Motor neuron (in vitro differentiated cells): ENCODE data around the gene UCK2. TPM values are rescaled to one million over a fixed set of nuclear protein-coding genes. Genes with fewer than 3 reads are reported as not detected.

ENCODE experiments used
- ATAC-seq, 8 experiments: fragments of 200-7000 bp; cut with Tn5 transposase; replicated peaks in 6 of 8; 2 replicates each; pipeline ENCODE4 v1.8.0; 2021; ENCODE audit warnings: mild to moderate bottlenecking in 8 of 8, moderate library complexity in 8 of 8
- H3K27ac ChIP-seq, 2 donors: fragments of 250-450 bp; sonication (Bioruptor Pico); 2 replicates each; pipeline ENCODE4 v1.9.0; 2021; ENCODE audit warnings: antibody characterized with exemption in 2 of 2, mild to moderate bottlenecking in 2 of 2, moderate library complexity in 1 of 2
- H3K4me1 ChIP-seq, 2 donors: fragments of 250-450 bp; sonication (Bioruptor Pico); replicated peaks in 1 of 2; 2 replicates each; pipeline ENCODE4 v1.6.1; 2021; ENCODE audit warnings: antibody characterized with exemption in 2 of 2, mild to moderate bottlenecking in 2 of 2, moderate library complexity in 1 of 2
- H3K4me3 ChIP-seq, 5 donors: fragments of 250-450 bp; sonication (Bioruptor Pico); 2 replicates each; pipeline ENCODE4 v1.9.0; 2021; ENCODE audit warnings: antibody characterized with exemption in 5 of 5, mild to moderate bottlenecking in 5 of 5, moderate library complexity in 4 of 5
- WGBS, 10 experiments: fragments of 450-650 bp; shearing (Covaris generic); methylation state at CpG; one replicate each; pipeline ENCODE4 v1.0.0; 2022; 5-methylcytosine and 5-hydroxymethylcytosine counted together
- in situ Hi-C, 9 experiments: fragments of 400-800 bp; cut with MboI; loops; one replicate each; pipeline ENCODE4 v1.15.0; 2021; ENCODE audit warnings: low sequenced_read_pairs in 9 of 9, low pct_unique_long_range_greater_than_20kb in 2 of 9; ENCODE audit not compliant: unreplicated experiment in 9 of 9
- total RNA-seq, 8 experiments: library from RNA; unstranded; fragments of 300-600 nt; gene quantifications; 2 replicates each; pipeline versions ENCODE4 v1.2.3 to v1.2.4, GENCODE V29; 2022

UCK2 gene
- total RNA-seq, 8 experiments from 2014 or later: 28.3 to 83.2 (median 46.0) TPM

DNA sequence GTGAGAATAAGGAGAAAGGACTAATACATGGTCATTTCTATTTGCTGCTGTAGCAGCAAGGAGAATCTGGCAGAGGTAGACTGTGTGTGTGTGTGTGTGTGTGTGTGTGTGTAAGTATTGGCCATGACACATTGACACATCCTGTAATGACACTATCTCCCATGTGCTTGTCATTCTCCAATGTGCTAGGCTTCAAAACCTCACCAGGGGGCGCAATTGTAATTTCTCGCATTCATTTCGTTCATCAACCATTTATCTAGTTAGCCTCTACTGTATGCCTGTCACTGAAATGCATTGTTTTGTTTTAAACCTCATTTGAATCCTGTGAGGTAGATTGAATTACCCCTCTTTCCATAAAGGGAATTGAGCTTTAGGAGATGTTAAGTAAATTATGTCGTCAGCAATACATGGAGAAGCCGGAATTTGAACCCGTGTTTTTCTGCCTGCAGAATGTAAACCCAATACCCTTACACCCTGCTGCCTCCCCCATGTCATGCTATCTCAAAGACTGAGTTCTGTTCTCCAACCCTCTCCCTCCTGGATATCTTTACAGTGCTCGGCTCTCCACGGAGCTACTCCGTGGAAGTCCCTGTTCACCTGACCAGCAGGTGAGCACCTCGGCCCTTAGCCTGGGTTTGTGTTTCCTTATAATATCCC is 100.8 kb downstream of the UCK2 start:
- in situ Hi-C loops: loop anchor here in 6 of 9 experiments (25.0 kb wide), 4 partner anchors 234 to 559 kb away; partner anchors contain the start of gene FAM78B (in 2 of the 6)
- ATAC-seq: peak; percentile 38 to 75 (median 62)
- WGBS, 10 experiments: 43 to 100% (median 71%) methylated on average over 5 to 10 of the region's 10 CpGs; no CpG with 5 or more reads in 1 of the 10 experiments
- no peaks in the 10 kb centered on the region for H3K4me1 ChIP-seq
- H3K27ac ChIP-seq: no peak overlapping the region
- H3K4me3 ChIP-seq: no peak overlapping the region

DNA sequence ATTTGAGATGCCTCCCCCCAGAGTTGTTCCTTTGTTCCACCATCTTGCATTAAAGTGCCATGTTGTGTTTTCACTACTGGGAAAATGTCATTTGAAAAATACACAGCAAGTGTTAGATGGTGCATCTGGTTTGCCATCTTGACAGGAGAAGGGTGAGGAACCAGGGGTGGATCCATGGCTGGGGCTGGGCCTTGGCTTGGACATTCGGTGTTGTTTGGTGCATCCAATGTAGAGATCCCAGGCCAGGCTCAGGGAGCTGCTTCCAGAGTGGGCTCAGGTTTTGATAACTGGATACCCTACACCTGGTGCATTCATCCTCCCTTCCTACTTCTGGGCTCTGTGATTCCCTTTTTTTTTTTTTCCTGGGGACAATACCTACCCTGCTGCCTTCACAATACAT is 103.5 kb downstream of the UCK2 start:
- WGBS, 10 experiments: 57 to 100% (median 82%) methylated on average over 1 of the region's 1 CpG; no CpG with 5 or more reads in 4 of the 10 experiments
- in situ Hi-C loops: loop anchor here in 8 of 9 experiments (10.0 to 25.0 kb wide), 7 partner anchors 231 to 556 kb away; partner anchors contain the start of gene FAM78B (in 2 of the 8)

DNA sequence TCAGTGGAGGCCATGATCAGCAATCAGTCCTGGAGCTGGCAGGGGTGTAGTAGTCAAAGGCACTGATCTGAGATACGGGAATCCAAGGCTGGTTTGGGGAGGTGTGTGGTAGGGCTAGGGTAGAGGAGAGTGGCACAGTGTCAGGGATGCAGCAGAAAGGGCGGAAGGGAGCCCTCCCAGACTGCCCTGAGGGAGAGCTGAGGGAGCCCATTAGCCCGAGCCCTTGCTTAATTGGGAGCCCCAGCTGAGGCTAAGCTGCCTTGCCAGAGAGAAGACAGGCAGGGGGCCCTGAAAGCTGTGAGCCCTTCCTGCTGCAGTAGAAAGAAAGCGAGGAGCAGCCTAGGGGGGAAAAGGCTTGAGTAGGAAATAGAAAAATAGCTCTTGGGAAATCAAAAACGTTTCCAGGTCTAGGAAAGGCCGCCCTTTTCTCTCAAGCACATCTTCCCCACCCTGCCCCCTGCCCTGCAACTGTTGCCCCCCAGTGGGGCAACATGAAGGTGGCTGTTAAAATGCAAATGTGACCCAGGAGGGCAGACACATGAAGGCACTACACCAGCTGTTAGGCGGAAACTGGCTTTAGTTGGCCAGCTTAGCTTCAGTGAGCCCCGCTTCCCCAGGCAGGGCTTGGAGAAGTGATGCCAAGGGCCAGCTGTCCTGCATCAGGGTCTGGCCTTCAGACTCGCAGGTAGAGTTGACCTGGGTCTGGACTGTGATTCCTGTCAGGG is 106.2 kb downstream of the UCK2 start:
- 0 to 76% (median 60%) methylated on average over 1 to 8 of the region's 9 CpGs; no CpG with 5 or more reads in 3 of the 10 experiments for WGBS, 10 experiments
- no peaks in the 10 kb centered on the region for H3K4me1 ChIP-seq
- H3K27ac ChIP-seq: no peak overlapping the region
- no peak for ATAC-seq
- in situ Hi-C loops: loop anchor here in 8 of 9 experiments (10.0 to 25.0 kb wide), 7 partner anchors 229 to 554 kb away; partner anchors contain the start of gene FAM78B (in 2 of the 8)
- no peak overlapping the region for H3K4me3 ChIP-seq

More for the DNA sequence above, 103.5 kb downstream of the UCK2 start:
- Histone ChIP-seq H3K4me3 (no peak overlapping the region), H3K27ac (no peak overlapping the region), H3K4me1 (no peaks in the 10 kb centered on the region)
- ATAC-seq: no peak

DNA sequence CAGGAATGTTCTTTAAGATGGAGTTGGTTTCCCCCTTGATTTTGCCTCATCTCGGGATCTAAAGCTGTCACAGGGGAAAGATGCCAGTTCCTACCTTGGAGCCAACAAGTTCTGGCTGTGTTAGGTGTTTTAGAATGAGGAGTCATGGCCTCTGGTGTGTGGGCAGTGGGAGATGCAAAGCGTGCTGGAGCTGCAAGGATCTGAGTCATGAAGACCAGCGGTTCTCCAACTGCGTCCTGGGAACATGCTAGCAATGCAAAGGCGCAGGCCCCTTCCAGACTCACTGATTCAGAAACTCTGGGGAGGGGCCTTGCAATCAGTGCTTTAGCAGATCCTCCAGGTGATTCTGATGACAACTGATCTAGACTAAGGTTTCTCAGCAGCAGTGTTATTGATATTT is 109.1 kb downstream of the UCK2 start:
- H3K4me1 ChIP-seq: no peaks in the 10 kb centered on the region
- 17 to 100% (median 71%) methylated on average over 1 to 3 of the region's 5 CpGs; no CpG with 5 or more reads in 4 of the 10 experiments for WGBS, 10 experiments
- H3K27ac ChIP-seq: no peak overlapping the region
- in situ Hi-C loops: loop anchor here in 8 of 9 experiments (10.0 to 25.0 kb wide), 7 partner anchors 226 to 551 kb away; partner anchors contain the start of gene FAM78B (in 2 of the 8)
- ATAC-seq: no peak
- no peak overlapping the region for H3K4me3 ChIP-seq

DNA sequence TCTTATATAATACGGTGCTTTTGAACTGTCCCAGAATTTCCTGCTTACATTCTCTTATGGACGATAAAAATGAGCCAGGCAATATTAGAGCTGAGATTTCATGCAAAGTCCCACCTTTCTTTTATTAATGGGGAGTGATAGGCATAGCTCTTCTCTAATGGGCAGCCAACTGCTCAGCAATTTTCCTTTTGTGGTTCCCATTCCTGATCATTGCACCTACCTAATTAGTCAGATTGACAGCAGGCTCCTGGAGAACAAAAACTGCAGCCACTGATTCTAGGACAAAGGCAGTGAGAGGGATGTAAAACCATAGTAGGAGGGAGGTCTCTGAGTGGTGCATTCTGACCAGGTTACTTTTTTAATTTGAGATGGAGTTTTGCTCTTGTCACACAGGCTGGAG is 110.4 kb downstream of the UCK2 start:
- Histone ChIP-seq H3K4me1 (no peaks in the 10 kb centered on the region), H3K4me3 (no peak overlapping the region), H3K27ac (no peak overlapping the region)
- in situ Hi-C loops: loop anchor here in 8 of 9 experiments (10.0 to 25.0 kb wide), 7 partner anchors 224 to 549 kb away; partner anchors contain the start of gene FAM78B (in 2 of the 8)
- no peak for ATAC-seq
- WGBS, 10 experiments: 43 to 100% (median 83%) methylated on average over 1 to 2 of the region's 2 CpGs; no CpG with 5 or more reads in 1 of the 10 experiments

DNA sequence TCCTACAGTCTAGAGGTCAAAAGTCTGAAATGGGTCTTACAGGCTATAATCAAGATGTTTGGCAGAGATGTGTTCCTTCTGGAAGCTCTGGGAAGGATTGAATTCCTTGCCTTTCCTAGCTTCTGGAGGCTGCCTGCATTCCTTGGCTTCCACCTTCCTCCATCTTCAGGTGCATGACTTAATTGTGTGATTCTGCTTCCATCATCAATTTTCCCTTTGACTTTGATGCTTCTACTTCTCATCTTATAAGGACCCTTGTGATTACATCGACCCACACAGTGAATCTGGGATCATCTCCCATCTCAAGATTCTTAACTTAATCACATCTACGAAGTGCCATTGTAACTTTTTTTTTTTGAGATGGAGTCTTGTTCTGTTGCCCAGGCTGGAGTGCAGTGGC is 111.4 kb downstream of the UCK2 start:
- WGBS, 10 experiments: 25 to 100% (median 75%) methylated on average over 1 to 2 of the region's 2 CpGs; no CpG with 5 or more reads in 2 of the 10 experiments

DNA sequence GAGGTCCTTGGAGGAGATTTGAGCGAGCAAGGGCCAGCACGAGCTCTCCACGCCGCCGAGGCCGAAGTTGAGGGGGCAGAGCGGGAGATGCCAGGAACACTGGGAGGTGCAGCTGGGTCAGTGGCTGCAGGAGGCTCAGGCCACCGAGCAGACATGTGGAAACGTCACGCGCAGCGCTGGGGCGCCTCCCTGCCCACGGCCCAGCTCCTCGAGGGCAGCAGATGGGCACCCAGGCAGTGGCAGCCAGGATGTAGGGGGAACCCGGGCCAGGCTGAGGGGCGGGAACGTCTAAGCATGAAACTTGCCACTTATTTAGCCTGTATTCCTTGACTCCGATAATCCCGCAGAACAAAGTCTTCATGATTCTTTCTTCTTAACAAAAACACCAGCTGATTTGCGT is 114.1 kb downstream of the UCK2 start:
- ATAC-seq: no peak
- Histone ChIP-seq H3K4me3 (no peak overlapping the region), H3K4me1 (no peaks in the 10 kb centered on the region), H3K27ac (no peak overlapping the region)
- in situ Hi-C loops: loop anchor here in 6 of 9 experiments (25.0 kb wide), 4 partner anchors 221 to 546 kb away; partner anchors contain the start of gene FAM78B (in 2 of the 6)
- 90 to 96% (median 92%) methylated on average over 9 to 18 of the region's 21 CpGs; no CpG with 5 or more reads in 5 of the 10 experiments for WGBS, 10 experiments

More for the DNA sequence above, 111.4 kb downstream of the UCK2 start:
- Histone ChIP-seq H3K4me3 (no peak overlapping the region), H3K4me1 (no peaks in the 10 kb centered on the region), H3K27ac (no peak overlapping the region)
- in situ Hi-C loops: loop anchor here in 8 of 9 experiments (10.0 to 25.0 kb wide), 7 partner anchors 223 to 548 kb away; partner anchors contain the start of gene FAM78B (in 2 of the 8)
- no peak for ATAC-seq

DNA sequence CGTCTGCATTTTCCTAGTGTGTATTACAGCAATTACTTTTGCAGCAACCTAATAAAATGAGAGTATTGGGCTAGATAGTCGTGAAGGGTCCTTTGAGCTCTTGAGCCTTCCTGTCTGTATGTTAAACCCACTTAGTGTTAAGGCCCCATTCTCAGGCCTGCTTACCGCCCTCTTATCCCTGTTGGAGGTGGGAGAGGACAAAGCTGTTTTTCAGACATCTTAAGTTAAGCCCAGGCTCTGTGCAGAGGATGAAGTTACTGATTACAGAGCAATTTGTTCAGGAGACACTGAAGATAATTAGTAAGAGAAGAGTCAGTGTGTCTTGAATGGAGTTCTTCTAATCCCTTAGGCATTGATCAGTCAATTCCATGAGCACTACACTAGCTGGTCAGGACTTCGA is 114.6 kb downstream of the UCK2 start:
- no peak overlapping the region for H3K4me3 ChIP-seq
- H3K27ac ChIP-seq: no peak overlapping the region
- ATAC-seq: no peak
- in situ Hi-C loops: loop anchor here in 6 of 9 experiments (25.0 kb wide), 4 partner anchors 220 to 545 kb away; partner anchors contain the start of gene FAM78B (in 2 of the 6)
- no peaks in the 10 kb centered on the region for H3K4me1 ChIP-seq
- WGBS, 10 experiments: 0 to 88% (median 60%) methylated on average over 1 to 4 of the region's 4 CpGs; no CpG with 5 or more reads in 2 of the 10 experiments

DNA sequence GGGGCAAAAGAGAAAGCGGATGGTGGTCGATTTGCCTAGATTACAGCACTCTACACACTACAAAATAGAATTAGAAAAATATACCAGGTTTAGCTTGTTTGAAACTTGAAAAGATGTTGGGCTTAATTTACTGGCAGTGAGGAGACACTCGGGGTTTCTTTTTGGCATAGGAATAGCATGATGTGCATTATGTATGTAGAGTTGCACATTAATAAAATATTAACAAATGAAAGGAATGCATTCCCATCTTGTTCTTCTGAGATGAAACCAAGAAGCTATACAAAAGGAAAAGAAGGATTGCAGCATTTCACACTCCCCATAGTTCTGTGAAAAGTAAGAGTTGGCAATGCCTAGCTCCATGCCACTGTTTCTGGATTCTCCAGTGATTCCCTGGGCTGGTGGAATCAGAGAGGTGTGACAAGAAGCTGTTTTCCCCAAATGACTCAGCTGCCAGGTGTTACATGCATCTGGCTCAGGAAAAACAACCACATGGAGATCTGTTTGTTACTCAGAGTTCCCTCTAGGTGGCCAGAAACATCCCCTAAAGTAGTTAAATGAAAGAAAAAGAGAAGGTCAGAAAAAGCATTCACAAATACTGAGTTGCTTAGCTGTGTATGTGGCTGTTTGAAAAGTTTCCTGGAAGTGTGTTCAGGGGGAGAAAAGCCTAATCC is 115.6 kb downstream of the UCK2 start:
- Histone ChIP-seq H3K27ac (no peak overlapping the region), H3K4me1 (no peaks in the 10 kb centered on the region), H3K4me3 (no peak overlapping the region)
- WGBS, 10 experiments: 0 to 94% (median 66%) methylated on average over 1 to 3 of the region's 3 CpGs; no CpG with 5 or more reads in 1 of the 10 experiments
- ATAC-seq: peak in 3 of 8 experiments; percentile 41 to 91 (median 71)
- in situ Hi-C loops: loop anchor here in 6 of 9 experiments (25.0 kb wide), 4 partner anchors 219 to 544 kb away; partner anchors contain the start of gene FAM78B (in 2 of the 6)

DNA sequence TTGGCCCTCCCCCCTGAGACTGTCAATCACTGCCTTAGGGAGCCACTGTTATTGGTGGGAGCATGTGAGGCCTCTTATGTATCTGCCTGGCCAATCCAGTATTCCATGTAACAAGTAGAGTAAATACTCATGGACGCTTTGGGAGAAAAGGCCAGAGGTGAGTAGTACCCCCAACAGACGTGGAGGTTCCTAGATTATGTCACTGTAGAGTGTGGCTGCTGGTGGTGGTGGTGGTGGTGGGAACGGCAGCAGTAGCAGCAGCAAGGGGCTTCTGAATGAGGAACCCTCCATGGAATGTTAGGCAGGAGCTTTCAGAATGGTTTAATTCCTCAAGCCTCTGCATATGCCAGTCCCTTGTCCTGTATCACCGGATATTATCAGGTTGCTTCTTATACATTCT is 118.5 kb downstream of the UCK2 start:
- Histone ChIP-seq H3K4me1 (no peaks in the 10 kb centered on the region), H3K4me3 (no peak overlapping the region), H3K27ac (no peak overlapping the region)
- 0 to 100% (median 80%) methylated on average over 1 to 4 of the region's 4 CpGs; no CpG with 5 or more reads in 4 of the 10 experiments for WGBS, 10 experiments
- no peak for ATAC-seq
- in situ Hi-C loops: loop anchor here in 6 of 9 experiments (25.0 kb wide), 4 partner anchors 216 to 541 kb away; partner anchors contain the start of gene FAM78B (in 2 of the 6)

DNA sequence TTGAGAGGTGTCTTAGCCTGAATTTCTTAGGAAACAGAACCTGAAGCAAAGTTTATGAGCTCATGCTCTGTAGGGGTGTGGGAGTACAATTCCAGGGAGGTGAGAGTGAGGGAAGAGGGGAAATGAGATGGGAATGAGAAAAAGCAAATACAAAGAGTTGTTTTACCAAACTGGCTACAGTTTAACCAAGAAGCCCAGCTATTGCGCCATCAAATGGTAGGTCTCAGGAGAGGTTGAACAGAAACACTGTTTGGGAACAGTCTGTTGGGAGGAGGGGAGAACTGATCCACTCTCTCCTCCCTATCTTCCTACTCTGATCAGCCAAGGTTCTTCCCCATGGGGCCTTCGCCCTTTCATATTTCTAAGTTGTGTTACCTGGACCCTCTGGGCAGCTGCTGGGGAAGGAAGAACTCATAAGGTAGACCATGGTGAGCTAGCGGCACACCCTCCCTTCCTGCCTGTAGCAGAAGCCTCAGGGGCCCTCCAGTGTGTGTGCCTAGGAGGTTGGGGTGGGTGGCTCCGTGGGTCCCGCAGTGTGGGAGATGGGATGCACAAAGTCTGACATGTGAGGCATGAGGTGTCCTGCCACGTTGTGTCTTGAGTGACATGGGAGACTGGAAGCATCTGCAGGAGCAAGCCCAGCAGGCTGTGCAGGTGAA is 120.5 kb downstream of the UCK2 start:
- H3K27ac ChIP-seq: no peak overlapping the region
- 15 to 100% (median 85%) methylated on average over 1 to 6 of the region's 6 CpGs; no CpG with 5 or more reads in 1 of the 10 experiments for WGBS, 10 experiments
- no peak overlapping the region for H3K4me3 ChIP-seq
- no peak for ATAC-seq
- in situ Hi-C loops: loop anchor here in 6 of 9 experiments (25.0 kb wide), 4 partner anchors 214 to 539 kb away; partner anchors contain the start of gene FAM78B (in 2 of the 6)
- H3K4me1 ChIP-seq: no peaks in the 10 kb centered on the region
